Left colon (tissue), 2 donors: ENCODE measurements around the gene PPP2R3B. TPM values are rescaled to one million over a fixed set of nuclear protein-coding genes. Genes with fewer than 3 reads are reported as not detected.
"Not testable (repeated sequence)": the region's sequence is repeated elsewhere in the genome, so short reads cannot be mapped to it uniquely, and the experiment has no call there.

ENCODE experiments used
- ATAC-seq: fragments of 200-7000 bp; cut with Tn5 transposase; one replicate; pipeline ENCODE4 v1.9.1; 2020; ENCODE audit warnings: mild to moderate bottlenecking, moderate library complexity
- DNase-seq, 2 donors: peaks; one replicate each; pipeline ENCODE4 v3.0.0-alpha.2; 2020
- intact Hi-C, 2 donors: fragments of 100-400 bp; cut with DNase I in 1 of 2; cut with micrococcal nuclease in 1 of 2; formaldehyde crosslinking; loops; one replicate each; pipeline versions ENCODE4 v1.11.2 to v1.14.0; 2022; cut with DNase I, micrococcal nuclease
- total RNA-seq, 2 donors: library from RNA; stranded (reverse); fragmentation: NEBNext Ultra II Directional; extraction: Animal tissue kit (Norgen Biotek cat#: 25700); gene quantifications; one replicate each; pipeline ENCODE4 v1.2.1, GENCODE V29; 2021
- donor health status: DM: no; HTN: no; CAD: no.
- donor health status: DM: yes; HTN: yes; CAD: no.

PPP2R3B gene
- total RNA-seq, 2 donors from 2014 or later: 10.8 to 11.3 TPM

GRCh38 chrX:358651-359143 lies 28.0 kb downstream of the PPP2R3B start:
- ATAC-seq (no peak), DNase-seq (no peak)
- intact Hi-C loops: no loop called here

GRCh38 chrX:357693-358471 lies 28.8 kb downstream of the PPP2R3B start:
- ATAC-seq (no peak), DNase-seq (no peak)
- intact Hi-C loops: no loop called here

GRCh38 chrX:357035-357692 lies 29.5 kb downstream of the PPP2R3B start:
- DNase-seq (no peak), ATAC-seq (no peak)
- intact Hi-C loops: no loop called here

- DNase-seq: no peak
- no peak for ATAC-seq
- intact Hi-C loops: no loop called here
Measured at GRCh38 chrX:356385-357034, 30.2 kb downstream of the PPP2R3B start.

GRCh38 chrX:355329-356050 lies 31.2 kb downstream of the PPP2R3B start:
- intact Hi-C loops: no loop called here
- ATAC-seq (no peak), DNase-seq (no peak)

GRCh38 chrX:353566-354535 lies 32.9 kb downstream of the PPP2R3B start:
- ATAC-seq (no peak), DNase-seq (no peak)
- intact Hi-C loops: no loop called here

GRCh38 chrX:352582-353314 lies 34.0 kb downstream of the PPP2R3B start:
- ATAC-seq (no peak), DNase-seq (no peak)
- intact Hi-C loops: no loop called here

- DNase-seq: no peak
- no peak for ATAC-seq
- intact Hi-C loops: no loop called here
Measured at GRCh38 chrX:352181-352580, 34.5 kb downstream of the PPP2R3B start.

- intact Hi-C loops: no loop called here
- DNase-seq: no peak
- ATAC-seq: no peak
Measured at GRCh38 chrX:351736-352135, 35.0 kb downstream of the PPP2R3B start.

- ATAC-seq, DNase-seq, intact Hi-C loops: not testable (repeated sequence)
Measured at GRCh38 chrX:351324-351641, 35.4 kb downstream of the PPP2R3B start.

GRCh38 chrX:350534-351323 lies 36.0 kb downstream of the PPP2R3B start:
- DNase-seq (no peak), ATAC-seq (no peak)
- intact Hi-C loops: no loop called here

GRCh38 chrX:350148-350533 lies 36.6 kb downstream of the PPP2R3B start:
- DNase-seq (no peak), ATAC-seq (no peak)
- intact Hi-C loops: no loop called here

- DNase-seq (no peak), ATAC-seq (no peak)
- intact Hi-C loops: no loop called here
Measured at GRCh38 chrX:349702-350101, 37.0 kb downstream of the PPP2R3B start.

- DNase-seq (no peak), ATAC-seq (no peak)
- intact Hi-C loops: no loop called here
Measured at GRCh38 chrX:349196-349595, 37.5 kb downstream of the PPP2R3B start.

GRCh38 chrX:348461-349117 lies 38.1 kb downstream of the PPP2R3B start:
- intact Hi-C loops: no loop called here
- ATAC-seq: no peak

GRCh38 chrX:347351-348117 lies 39.2 kb downstream of the PPP2R3B start:
- intact Hi-C loops: no loop called here
- no peak for ATAC-seq

More at GRCh38 chrX:348461-349117, 38.1 kb downstream of the PPP2R3B start:
- no peak for DNase-seq

More at GRCh38 chrX:347351-348117, 39.2 kb downstream of the PPP2R3B start:
- DNase-seq: no peak
